HT1080 (cell line): ENCODE measurements around the gene PI4KB. TPM values are rescaled to one million over a fixed set of nuclear protein-coding genes. Genes with fewer than 3 reads are reported as not detected.
"Not testable (repeated sequence)": the region's sequence is repeated elsewhere in the genome, so short reads cannot be mapped to it uniquely, and the experiment has no call there.

Experiments
- DNase-seq: peaks from one replicate; pipeline ENCODE4 v3.0.0-alpha.2; 2015; ENCODE audit warnings: low read depth
- polyA plus RNA-seq, 2 experiments: library from polyadenylated mRNA; depleted of rRNA; stranded (reverse); fragments of >200 nt; gene quantifications; 2 replicates each; pipeline ENCODE4 v1.2.3, GENCODE V29; 2015
- total RNA-seq: library from RNA; depleted of rRNA; stranded (reverse); fragments of >200 nt; shearing (Covaris generic); gene quantifications from 2 replicates; pipeline ENCODE4 v1.2.3, GENCODE V29; 2014; rRNA removed

PI4KB gene
- 37.8 and 50.0 TPM in 2 replicates for total RNA-seq
- 41.4 and 41.5 TPM in 2 replicates for polyA plus RNA-seq (2015; cell fraction: cytosol; rRNA removed)
- 46.0 and 51.6 TPM in 2 replicates for polyA plus RNA-seq (2015; cell fraction: nucleus; rRNA removed)

GRCh38 chr1:151327223-151327902, at the start of gene PI4KB:
TSS of gene PI4KB (minus strand) at chr1:151327416. CDS start at chr1:151316481, 10,935 bp downstream.
- peak; percentile 96 for DNase-seq

DNA sequence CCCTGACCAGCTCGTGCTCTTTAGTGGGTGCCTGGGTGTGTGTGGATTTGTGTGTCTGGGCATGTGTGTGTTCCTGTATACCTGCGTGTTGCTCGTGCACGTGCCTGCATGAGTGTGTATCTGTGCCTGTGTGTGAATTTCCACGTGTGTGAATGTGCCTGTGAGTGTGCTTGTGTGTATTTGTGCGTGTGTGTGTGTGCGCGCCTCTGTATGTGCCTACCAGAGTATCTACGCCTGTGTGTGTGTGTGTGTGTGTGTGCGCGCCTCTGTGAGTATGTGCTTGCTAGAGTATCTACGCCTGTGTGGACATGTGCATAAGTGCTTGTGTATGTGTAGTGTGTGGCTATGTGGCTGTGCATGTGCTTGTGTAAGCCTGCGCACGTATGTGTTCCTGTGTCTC, 46.0 kb upstream of the PI4KB start:
- DNase-seq: no peak

- no peak for DNase-seq
Observed at GRCh38 chr1:151372058-151372934, 45.1 kb upstream of the PI4KB start, which contains the start of gene SELENBP1. TSS of gene SELENBP1 (minus strand) at chr1:151372705. CDS start at chr1:151372641, 64 bp downstream.

DNA sequence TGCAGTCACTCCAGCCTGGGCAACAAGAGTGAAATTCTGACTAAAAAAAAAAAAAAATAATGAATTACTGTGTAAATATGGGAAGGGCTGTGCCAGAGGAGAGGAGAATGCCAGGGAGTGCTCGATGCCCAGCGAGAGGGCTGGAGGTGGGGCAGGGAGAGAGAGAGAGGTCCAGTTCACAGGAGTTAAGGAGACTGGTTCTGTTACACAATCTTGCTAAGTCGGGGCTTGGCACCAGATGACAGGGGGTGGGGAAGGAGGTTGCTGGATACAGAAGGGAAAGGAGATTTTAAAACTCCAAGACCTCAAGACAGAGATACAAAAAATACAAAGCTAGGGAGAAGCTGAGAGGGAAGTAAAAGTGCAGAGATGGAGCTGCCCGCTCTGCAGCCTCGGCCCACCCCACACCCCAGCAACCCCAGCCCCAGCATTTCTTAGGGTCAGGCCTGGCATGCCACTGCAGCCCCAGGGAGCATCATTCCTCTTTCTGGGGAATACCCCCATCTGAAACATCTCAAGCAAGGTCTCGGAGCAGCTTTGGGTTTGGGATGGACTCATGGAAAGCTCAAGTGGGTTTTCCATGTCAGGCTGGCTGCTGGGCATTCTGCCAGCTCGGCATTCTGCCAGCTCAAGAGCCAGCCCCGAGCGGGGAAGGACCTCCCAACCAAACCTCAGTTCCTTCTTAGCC, 44.3 kb upstream of the PI4KB start:
- DNase-seq: no peak

- DNase-seq: no peak
Observed at GRCh38 chr1:151370211-151370911, 43.1 kb upstream of the PI4KB start.

DNA sequence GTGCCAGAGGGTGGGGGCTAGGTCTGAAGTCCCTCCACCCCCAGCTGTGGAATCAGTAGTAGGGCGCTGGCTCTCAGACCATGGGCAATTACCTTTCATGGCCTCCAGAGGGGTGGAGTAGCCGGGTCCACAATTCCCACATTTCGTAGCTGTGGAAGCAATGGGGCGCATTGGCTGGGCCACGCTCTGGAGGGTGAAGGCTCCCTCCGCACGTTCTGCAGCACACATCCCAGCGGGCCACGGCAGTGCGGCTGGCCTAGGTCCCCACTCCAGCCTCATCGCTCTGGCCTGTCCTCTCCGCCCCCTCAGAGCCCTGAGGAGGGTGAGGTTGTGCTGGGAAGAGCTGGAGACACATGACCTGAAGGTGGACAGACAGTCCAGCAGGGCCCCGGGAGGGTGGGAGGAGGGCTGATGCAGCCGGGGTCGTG, 42.4 kb upstream of the PI4KB start:
- DNase-seq: no peak

GRCh38 chr1:151369302-151369610, 42.0 kb upstream of the PI4KB start:
- no peak for DNase-seq

DNA sequence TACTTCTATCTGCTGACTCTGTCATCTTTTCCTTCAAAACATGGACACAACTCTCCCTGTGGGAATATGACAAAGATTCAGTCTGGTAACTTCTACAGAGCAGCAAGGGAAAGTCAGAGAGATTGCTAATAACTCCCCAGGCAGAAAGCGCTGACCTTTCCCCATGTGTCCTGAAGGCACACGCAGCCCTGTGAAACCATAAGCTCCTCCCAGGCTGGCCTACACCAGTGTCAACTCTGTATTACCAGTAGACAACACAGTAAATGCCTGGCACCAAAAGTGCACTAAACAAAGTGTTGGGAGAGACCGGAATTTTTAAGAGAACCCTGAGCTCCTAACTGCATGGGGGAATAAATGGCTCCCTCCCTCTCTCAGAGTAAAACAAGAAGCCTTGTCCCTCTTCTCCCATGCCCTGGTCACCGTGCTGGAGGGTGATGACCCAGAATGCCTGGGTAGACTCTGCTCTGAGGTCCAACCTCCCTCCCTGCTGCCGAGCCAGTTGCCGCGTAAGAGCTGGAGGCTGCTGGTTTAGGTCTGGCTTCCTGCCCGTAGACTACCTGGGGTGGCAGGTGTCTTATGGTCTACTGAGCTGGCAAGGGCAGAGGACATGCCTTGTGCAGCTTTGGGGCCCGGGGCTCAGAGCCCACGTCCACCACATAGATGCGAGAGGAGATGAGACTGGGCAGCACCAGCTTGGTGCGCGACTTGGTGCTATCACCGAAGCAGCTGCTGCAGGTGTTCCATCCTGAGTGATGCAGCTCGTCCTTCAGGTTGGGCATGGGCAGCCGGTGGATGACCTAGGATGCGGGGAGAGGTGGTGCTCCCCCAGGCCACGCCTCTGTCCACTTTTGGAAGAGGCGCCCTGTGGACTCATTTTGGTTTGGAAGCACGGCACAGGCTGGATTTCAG, 41.4 kb upstream of the PI4KB start:
- DNase-seq: no peak

DNA sequence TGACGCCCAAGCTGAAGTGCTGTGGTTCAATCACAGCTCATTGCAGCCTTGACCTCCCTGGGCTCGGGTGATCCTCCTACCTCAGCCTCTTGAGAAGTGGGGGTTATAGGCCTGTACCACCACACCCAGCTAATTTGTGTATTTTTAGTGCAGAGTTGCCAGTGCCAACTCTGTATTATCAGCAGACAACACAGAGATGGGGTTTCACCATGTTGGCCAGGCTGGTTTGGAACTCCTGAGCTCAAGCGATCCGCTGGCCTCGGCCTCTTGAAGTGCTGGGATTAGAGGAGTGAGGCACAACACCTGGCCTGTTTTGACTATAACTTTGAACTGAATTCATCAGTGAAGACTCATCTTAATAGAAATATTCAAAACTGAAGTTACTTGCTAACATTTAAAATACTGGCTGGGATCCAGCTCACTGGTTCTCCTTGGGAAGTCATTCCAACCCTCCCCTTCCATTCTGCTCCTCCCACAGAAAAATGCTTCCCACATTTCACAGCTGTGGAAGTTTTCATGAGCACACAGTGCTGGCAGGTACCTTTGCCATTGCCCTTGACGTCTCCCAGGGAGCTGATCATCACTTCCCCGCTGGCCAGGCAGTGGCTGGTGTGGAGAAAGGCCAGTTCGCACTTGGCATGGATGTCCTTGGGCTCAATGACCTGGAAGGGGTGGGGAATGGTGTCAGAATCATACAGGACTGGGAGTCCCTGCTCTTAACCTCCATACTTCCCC, 40.6 kb upstream of the PI4KB start:
- DNase-seq: no peak

DNA sequence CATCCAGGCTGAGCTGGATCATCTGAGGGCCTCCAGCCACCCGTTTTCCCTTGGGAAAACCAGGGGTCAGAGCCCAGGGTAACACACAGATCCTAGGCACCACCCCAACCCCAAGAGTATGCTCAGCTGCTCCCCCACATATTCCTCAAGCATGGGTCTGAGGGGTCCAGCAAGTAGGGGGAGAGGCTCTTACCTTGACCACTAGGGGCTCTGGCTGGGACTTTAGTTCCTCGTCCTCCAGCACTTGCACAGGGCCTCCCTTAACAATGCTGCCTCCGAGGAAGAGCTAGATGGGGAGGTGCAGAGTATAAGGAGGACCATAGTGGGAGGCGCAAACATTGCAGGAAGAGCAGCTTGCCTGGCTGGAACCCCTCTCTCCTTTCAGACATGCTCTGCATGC, 37.8 kb upstream of the PI4KB start:
- DNase-seq: no peak

DNA sequence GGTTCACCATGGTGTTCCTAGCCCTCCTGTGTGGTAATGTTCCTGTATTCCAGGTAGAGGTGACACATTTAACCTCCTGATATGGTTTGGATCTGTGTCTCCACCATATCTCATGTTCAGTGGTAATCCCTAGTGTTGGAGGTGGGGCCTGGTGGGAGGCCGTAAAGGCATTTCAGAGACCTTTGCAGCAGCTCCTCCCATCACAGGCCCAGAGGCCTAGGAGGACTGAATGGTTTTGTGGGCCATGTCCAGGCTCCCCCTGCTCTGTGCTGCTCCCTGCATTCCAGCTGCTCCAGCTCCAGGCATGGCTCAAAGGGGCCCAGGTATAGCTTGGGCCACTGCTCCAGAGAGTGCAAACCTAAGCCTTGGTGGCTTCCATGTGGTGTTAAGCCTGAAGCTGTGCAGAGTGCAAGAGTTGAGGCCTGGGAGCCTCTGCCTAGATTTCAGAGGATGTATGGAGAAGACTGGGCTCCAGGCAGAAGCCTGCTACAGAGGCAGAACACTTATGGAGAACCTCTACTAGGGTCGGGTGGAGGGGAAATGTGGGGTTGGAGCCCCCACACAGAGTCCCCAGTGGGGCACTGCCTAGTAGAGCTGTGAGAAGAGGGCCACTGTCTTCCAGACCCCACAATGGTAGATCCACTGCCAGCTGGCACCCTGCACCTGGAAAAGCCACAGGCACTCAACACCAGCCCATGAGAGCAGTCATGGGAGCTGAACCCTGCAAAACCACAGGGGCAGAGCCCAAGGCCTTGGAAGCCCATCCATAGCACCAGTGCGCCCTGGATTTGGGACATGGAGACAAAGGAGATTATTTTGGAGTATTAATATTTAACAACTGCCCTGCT, 35.3 kb upstream of the PI4KB start:
- no peak for DNase-seq

- DNase-seq: no peak
Observed at GRCh38 chr1:151361883-151362282, 34.7 kb upstream of the PI4KB start.

- DNase-seq: no peak
Observed at GRCh38 chr1:151356696-151357095, 29.5 kb upstream of the PI4KB start.

DNA sequence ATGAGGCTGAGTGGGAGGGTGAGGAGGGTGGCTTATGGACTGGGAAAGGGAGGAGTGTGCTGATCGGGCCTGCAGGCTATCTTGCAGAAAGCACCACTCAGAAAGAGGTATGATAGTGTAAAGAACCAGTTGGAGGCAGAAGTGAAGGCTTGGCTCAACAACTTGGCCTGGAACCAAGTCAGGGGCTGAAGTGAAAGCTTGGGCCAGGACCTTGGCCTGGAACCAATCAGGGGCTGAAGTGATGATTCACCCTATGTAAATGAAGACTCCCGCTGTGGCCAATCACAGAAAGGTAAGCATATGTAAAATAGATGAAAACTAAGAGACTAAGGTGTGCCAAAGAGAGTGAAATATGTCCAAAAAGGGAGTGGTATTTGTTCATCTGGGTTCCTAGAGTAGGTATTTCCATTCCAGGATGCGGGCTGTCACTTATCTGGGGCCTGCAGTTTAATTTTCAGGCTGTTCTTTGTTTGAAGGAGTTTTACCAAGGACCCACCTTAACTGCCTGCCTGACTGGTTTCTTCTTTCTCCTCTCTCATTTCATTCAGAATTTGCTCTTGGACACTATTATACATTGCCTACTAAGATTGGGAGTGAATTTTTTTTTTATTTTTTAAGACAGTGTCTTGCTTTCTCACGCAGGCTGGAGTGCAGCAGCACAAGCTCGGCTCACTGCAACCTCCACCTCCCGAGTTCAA, 25.0 kb upstream of the PI4KB start:
- peak; percentile 61 for DNase-seq

DNA sequence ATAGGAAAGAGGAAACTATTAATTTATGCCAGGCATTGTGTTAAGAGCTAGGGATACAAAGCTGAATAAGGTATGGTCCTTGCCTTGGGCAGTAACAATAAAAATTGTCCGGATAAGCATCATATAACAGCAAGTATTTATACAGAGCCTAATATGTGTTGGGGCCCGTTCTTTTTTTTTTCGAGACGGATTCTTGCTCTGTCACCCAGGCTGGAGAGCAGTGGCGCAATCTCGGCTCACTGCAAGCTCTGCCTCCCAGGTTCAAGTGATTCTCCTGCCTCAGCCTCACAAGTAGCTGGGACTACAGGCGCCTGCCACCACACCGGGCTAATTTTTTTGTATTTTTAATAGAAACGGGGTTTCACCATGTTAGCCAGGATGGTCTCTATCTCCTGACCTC, 23.1 kb upstream of the PI4KB start:
- not testable (repeated sequence) for DNase-seq

GRCh38 chr1:151347523-151348246, 20.5 kb upstream of the PI4KB start:
- DNase-seq: no peak
